ENCODE measurements around the gene UTP14A.
"Not testable (repeated sequence)": the region's sequence is repeated elsewhere in the genome, so short reads cannot be mapped to it uniquely, and the experiment has no call there.

The UTP14A gene

GRCh38 chrX:129905787-129906580 lies at the start of gene UTP14A:
Gene UTP14A (plus strand): TSS chrX:129906164. CDS start chrX:129906211, 47 bp downstream.
- DNase-seq = peak; percentile 87

GRCh38 chrX:129859134-129859533 lies 46.8 kb upstream of the UTP14A start:
- not testable (repeated sequence) for DNase-seq

DNA sequence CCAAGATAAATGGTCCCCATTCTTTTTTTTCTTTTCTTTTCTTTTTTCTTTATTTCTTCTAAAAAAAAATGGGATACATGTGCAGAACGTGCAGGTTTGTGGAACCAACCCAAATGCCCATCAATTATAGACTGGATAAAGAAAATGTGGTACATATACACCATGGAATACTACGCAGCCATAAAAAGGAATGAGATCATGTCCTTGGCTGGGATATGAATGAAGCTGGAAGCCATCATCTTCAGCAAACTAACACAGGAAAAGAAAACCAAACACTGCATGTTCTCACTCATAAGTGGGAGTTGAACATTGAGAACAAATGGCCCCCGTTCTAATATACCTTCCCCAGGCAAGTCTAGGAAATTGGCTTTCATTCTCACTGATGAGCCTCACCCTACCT lies 39.6 kb upstream of the UTP14A start:
- not testable (repeated sequence) for DNase-seq

GRCh38 chrX:129872524-129872923 lies 33.4 kb upstream of the UTP14A start:
- DNase-seq = no peak

- DNase-seq = no peak
Measured at GRCh38 chrX:129875669-129876068, 30.3 kb upstream of the UTP14A start.

DNA sequence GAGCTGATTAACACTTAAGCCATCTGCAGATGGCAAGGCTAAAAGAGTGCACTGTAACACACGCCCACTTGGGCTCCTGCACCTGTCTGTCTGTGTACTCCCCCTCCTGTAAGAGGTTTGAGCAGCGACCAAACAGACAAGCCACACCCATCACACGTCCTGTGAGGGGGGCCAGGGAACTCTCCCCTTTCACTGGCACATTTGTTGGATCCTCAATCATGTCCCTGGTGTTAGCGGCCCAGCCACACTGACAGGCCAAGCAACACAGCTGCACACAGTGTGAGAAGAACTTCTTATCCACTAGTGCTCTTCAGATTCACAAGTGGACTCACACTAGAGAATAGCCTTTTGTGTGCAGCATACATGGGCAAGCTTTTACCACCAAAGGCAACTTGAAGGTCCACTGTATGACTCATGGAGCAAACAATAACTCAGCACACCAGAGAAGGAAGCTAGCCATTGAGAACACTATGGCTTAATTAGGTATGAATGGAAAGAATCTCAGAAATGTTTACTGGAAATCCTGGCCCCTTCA lies 29.1 kb upstream of the UTP14A start:
- no peak for DNase-seq

DNA sequence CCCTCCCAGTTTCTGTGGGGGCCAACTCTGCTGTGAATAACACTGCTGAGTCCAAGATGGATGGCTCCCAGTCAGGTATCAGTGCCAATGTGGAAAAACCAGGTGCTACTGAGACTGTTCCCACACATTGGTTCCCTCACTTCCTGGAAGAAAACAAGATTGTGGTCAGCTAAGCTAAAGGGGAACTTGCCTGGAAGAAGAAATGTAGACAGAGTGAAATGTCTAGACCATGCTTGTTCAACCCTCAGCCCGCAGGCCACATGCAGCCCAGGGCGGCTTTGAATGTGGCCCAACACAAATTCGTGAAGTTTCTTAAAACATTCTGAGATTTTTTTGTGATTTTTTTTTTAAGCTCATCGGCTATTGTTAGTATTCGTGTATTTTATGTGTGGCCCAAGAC lies 28.6 kb upstream of the UTP14A start:
- DNase-seq = no peak

DNA sequence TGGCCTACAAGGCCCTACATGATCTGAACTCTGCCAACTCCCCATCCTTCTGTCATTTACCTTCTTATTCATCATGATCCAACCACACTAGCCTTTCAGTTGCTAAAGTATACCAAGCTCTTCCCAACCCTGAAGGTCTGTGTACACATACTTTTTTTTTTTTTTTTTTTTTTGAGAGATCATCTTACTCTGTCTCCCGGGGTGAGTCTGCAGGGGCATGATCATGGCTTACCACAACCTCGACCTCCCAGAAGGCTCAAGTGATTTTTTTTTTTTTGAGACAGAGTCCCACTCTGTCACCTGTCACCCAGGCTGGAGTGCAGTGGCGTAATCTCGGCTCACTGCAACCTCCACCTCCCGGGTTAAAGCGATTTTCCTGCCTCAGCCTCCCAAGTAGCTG lies 5.9 kb upstream of the UTP14A start:
- no peak for DNase-seq

GRCh38 chrX:129908636-129909035 lies 2.7 kb downstream of the UTP14A start:
- no peak for DNase-seq

DNA sequence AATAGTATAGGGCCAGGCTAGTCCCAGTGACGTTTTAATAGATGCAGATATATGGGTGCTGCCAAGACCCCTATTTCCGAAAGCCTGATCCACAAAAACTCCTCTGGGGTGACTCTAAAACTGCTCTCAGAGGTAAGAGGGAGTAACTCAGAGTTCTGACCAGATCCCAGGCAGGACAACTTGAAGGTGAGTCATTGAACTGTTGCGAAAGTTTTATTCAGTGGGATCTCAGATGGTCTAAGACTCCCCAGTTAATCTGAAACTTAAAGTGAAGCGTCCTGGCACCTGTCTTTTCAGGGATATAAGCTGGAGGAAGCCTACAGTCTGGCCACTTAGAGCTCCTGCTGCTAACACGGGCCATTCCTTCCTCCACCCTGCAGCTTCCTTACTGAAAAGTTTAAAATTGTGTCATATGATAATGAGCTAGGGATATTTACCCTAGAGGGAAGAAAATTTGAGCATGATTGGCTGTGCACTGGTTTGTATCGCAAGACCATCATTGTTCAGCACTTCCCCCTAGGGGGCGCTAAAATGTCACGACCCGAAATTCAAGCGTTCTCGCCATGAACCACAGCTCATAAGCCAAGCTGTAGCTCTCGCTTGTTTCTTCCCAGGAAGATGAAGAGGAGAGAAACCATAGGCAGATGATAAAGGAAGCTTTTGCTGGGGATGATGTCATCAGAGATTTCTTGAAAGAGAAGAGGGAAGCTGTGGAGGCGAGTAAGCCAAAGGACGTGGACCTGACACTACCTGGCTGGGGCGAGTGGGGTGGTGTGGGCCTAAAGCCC lies 19.5 kb downstream of the UTP14A start:
- peak; percentile 81 for DNase-seq

DNA sequence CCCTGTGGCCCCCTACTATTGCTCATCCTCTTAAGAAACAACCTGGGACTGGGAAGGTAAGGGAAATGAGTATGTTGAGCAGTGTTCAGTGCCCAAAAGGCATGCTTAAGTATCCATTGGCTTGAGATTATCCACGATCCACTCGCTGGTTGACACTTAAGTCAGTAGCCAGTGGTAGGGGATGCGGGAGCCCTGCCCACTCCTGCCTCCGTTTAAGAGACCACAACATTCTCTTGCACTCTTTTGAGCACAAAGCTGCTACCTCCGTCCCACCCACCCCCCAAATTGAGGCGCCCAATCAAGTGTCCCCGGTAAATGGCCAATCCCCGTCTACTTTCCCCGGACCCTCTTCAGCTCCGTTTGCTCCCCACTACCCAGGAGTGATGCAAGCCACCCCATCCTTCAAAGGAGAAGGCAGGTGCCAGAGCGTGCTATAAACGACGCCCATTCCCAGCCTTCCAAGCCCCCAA lies 25.0 kb downstream of the UTP14A start:
- no peak for DNase-seq

GRCh38 chrX:129931411-129932015 lies 25.5 kb downstream of the UTP14A start:
- peak; percentile 84 for DNase-seq

DNA sequence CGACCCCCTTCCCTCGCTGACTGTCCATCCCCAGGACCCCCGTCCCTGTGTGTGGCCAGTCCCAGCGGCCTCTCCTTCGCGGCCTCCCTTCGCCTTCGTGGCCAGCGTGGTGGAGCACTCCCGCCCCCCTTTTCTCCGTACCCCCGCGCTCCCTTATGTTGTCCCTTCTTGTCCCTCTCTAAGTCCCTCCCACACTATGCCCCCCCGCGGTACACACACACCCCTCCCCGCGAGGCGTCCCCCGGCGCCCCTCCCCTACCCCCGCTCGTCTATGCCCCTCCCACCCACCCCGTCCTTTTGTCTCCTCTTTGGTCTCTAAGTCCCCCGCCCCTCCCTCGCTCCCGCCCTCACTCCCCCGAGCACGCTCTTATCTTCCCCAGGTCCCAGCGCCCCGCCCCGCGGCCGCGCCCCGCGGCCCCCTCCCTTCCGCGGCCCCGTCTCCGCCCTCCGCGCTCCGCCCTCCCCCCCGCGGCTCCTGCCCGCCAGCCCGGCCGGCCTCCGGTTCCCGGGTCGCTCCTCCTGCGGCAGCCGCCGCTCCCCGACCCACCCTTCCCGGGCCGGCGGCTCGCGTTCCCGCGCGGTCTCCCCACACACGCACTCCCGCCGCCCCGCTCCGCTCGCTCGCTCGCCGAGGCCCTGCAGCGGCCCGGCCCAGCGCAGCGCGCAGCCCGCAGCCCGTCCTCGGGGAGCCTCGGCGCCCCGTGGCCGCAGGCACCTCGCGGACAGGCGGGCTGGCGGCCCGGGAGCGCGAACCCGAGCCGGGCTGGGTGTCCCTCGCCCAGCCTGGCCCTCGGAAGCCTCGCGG lies 26.3 kb downstream of the UTP14A start:
- peak; percentile 88 for DNase-seq

DNA sequence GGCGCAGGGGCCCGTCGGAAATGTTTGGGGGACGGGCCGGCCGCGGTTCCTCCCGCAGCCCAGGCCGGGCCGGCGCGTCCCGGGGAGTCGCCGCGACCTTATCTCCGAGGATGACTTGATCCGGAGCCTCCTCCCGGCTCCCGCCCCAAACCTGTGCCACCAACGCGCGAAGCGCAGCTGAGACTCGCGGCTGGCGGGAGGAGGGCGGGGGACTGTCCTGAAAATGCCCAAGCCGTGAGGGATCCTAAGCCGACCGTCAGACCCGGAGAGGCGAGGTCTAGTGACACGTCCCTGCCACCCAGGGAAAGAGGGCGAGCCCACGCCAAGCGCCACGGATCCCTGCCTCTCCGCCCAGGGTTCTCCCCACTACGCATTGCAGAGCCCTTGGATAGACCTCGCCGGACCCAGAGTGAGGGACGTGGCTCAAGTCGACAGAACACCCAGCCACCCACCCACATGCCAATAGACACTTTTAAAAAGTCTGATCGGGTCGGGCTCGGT lies 26.9 kb downstream of the UTP14A start:
- DNase-seq = no peak

- DNase-seq = no peak
Measured at GRCh38 chrX:129933700-129934099, 27.7 kb downstream of the UTP14A start.

DNA sequence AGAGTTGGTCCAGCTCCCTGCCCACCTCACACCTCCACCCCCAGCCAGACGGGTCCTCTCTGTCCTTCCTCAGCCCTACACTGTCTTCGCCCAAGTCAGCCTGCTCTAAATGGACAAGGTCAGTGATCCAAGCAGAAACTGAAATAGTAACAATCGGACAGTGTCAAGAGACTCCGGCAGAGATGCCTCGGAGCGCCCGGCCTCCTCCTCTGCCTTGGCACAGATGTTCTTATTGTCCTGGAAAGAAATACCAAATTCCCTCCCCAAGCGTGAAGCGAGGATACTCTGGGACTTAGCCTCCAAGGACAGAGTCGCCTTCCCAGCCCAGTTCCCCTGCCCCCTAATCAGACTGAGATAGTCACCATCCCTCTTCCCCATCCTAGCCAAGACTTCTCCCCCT lies 28.5 kb downstream of the UTP14A start:
- no peak for DNase-seq

- no peak for DNase-seq
Measured at GRCh38 chrX:129934952-129935351, 29.0 kb downstream of the UTP14A start.

- DNase-seq = no peak
Measured at GRCh38 chrX:129938081-129938480, 32.1 kb downstream of the UTP14A start.

DNA sequence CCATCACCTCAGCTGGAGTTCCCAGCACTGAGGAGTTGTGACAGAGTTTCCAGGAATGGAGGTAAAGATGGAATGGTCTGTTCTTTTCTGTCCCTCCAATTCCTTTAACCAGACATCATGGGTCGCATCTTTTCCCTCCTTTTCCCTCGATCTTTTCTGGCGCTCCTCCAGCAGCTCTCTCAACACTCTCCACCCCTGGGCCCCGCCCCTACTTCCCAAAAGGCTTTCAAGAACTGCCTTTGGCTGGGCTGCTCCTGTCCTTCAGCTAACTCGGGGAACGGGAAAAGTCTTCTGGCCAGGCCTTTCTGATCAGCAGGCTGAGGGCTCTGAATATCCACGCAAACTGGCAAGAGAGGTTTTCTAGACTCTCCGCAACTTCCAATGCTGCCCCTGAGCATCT lies 34.0 kb downstream of the UTP14A start:
- DNase-seq = no peak

DNA sequence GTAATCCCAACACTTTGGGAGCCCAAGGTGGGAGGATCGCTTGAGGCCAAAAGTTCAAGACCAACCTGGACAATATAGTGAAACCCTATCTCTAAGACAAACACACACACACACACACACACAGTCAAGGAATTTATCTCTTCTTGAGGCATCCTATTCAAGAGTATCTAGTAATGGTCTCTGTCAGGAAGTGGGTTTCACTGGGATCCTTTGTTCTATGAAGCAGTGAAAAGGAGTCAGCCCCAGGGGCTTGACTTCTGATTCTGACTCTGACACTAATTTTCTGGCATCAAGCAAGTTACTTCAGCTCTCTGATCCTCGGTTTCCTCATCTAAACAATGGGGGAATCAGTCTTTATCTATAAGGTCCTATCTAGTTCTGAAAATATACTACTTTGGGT lies 34.8 kb downstream of the UTP14A start:
- DNase-seq = no peak

- DNase-seq = no peak
Measured at GRCh38 chrX:129945131-129945530, 39.2 kb downstream of the UTP14A start.

DNA sequence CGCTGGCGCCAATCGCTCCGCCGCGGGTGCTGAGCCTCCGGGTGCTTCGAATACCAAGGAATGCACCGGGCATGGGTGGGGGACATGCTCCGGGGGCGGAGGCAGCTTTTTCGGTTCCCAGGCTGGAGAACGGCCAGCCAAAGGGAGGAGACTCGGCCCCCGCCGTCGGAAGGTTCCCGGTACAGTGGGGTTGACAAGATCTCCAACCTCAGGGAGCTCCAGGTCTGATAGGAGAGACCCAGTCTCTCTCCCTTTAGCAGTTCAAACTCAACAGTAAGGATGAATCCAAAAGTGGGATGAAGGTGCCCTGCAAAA lies 47.3 kb downstream of the UTP14A start:
- no peak for DNase-seq

DNA sequence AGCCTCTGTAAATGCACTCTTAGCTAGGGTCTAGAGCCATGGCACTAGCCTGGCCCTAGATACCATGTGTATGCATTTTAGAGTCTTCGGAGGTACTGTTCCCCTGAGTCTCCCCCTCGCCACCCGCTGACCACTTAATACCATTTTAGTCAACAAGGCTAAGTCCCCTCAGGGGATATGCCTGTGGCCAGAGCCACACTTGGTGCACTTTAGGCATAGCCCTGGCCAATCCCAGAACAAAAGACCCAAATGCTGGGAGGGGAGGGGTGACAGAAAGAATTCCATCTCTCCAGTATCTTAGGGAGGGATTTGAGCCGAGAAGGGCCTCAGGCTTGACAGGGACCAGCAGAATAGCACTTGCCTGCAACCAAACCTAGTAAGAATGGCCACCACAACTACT lies 47.9 kb downstream of the UTP14A start:
- DNase-seq = no peak

Data from CD4-positive, alpha-beta T cell treated with Interleukin-10 for 1 hour (primary cell).